Fibroblast of skin of back (primary cell): ENCODE measurements around the gene DDX28.
A peak's percentile ranks its signal among the peaks of the same experiment; 100 is the strongest.
"Not testable (repeated sequence)": the region's sequence is repeated elsewhere in the genome, so short reads cannot be mapped to it uniquely, and the experiment has no call there.

Experiments used
- DNase-seq: peaks from one replicate; pipeline ENCODE4 v3.0.0-alpha.2; 2013

DDX28 gene

GRCh38 chr16:67993207-67994039 lies 29.6 kb downstream of the DDX28 start:
- peak; percentile 73 for DNase-seq

DNA sequence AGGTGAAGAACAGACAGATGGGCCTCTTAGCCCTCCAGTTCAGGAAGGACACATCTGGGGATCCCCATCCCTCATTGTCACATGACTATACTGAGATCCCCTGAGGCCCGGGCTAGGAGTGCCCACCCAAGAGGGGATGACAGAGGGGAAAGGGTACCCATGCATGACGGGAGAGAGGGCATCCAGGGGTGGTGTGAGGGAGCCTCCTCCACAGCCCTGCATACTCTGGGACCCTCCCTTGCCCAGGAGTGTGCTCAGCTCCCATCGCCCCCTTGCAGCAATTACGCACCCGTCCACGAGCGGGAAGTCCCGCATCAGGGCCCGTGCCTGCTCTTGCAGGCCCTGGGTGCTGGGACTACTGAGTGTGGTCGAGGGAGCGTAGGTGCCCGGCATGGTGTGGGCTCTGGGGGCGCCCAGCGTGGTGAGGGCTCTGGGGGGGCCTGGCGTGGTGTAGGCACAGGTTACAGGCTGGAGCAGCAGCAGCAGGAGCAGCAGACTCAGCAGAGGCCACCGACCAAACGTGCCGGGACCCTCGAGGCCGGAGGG lies 30.3 kb downstream of the DDX28 start:
- no peak for DNase-seq

GRCh38 chr16:67990018-67990386 lies 33.0 kb downstream of the DDX28 start:
- no peak for DNase-seq

- DNase-seq, result no peak
These were observed 33.6 kb downstream of the DDX28 start for GRCh38 chr16:67989322-67990017.

DNA sequence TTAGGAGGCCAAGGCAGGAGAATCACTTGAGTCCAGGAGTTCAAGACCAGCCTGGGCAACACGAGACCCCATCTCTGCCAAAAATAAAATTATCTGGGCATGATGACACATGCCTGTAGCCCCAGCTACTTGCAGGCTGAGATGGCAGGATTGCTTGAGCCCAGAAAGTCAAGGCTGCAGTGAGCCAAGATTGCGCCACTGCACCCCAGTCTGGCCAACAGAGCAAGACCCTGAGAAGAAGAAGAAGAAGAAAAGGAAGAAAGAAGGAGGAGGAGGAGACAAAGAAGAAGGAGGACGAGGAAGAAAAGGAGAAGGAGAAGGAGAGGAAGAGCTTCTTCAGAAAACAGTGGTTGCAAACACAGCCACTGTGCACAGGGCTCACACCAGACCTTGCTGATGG lies 34.4 kb downstream of the DDX28 start:
- DNase-seq, result no peak

GRCh38 chr16:67987460-67988160 lies 35.4 kb downstream of the DDX28 start:
- no peak for DNase-seq

GRCh38 chr16:67986949-67987348 lies 36.1 kb downstream of the DDX28 start:
- no peak for DNase-seq

- DNase-seq, result no peak
These were observed 40.9 kb downstream of the DDX28 start for GRCh38 chr16:67982011-67982696.

- DNase-seq, result no peak
These were observed 42.9 kb downstream of the DDX28 start, which contains the start of gene DPEP3 for GRCh38 chr16:67979955-67980678. DPEP3 (minus strand) TSS chr16:67980499; CDS start chr16:67980380, 119 bp downstream.

GRCh38 chr16:67977469-67978227 lies 45.4 kb downstream of the DDX28 start:
- no peak for DNase-seq

DNA sequence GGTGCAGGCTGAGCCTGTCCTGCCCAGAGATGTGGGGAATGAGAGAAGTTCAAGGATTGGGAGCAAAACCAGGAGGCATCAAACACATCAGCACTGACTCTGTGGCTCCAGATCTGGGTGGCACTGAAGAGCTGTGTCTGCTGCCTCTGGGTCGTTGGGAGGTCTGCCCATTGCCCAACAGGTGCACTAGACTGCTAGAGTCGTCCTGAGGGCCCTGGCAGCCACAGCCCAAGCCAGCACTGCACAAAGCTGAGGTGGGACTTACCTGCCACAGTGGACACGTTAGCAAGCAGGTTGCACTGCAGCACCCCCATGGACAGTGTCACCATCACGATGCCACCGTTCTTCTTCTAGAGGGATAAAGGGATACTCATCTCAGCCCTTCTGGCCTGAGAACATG lies 46.0 kb downstream of the DDX28 start:
- DNase-seq, result no peak

DNA sequence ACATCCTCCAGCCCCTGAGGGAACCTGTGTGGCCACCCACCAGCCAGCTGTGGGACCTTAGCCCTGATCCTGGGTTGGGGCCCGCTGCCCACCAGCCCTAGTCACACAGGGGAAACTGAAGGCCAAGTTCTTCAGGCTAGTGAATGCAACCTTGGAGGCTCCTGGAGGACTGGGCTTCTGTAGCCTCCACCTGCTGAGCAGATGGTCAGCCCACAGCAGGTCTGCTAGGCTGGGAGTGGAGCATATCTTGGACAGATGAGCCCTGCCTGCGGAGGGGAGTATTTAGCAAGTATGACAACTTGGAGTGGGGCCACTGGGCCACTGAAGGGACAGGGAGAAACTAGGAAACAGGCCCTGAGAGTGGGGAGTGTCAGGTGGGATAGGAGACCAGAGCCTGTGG lies 46.8 kb downstream of the DDX28 start:
- DNase-seq, result no peak

- DNase-seq, result no peak
These were observed 47.5 kb downstream of the DDX28 start for GRCh38 chr16:67975321-67976105.

GRCh38 chr16:67972285-67972684 lies 50.7 kb downstream of the DDX28 start:
- not testable (repeated sequence) for DNase-seq

GRCh38 chr16:67971111-67971510 lies 51.9 kb downstream of the DDX28 start:
- DNase-seq, result no peak
